Lung (tissue), 12 donors: ENCODE results near the gene MRPL50. TPM values are rescaled to one million over a fixed set of nuclear protein-coding genes. Genes with fewer than 3 reads are reported as not detected.

Experiments used
- ATAC-seq: fragments of 200-7000 bp; cut with Tn5 transposase; one replicate; pipeline ENCODE4 v1.9.1; 2020; ENCODE audit warnings: moderate number of reproducible peaks; ENCODE audit not compliant: insufficient read depth, low FRiP score
- DNase-seq, 3 donors: peaks; one replicate each; pipeline ENCODE4 v3.0.0-alpha.2; 2013 to 2017
- H3K27ac ChIP-seq, 2 donors: one replicate each; pipeline ENCODE4 v1.5.1; 2013; ENCODE audit warnings: mild to moderate bottlenecking in 2 of 2, moderate library complexity in 2 of 2, control low read depth in 1 of 2, inconsistent platforms in 1 of 2, low read depth in 1 of 2, low read length in 1 of 2
- H3K27me3 ChIP-seq, 3 donors: one replicate each; pipeline ENCODE4 v1.5.1; 2013; ENCODE audit warnings: low read length in 2 of 3; ENCODE audit not compliant: control insufficient read depth in 3 of 3, insufficient read depth in 3 of 3
- H3K36me3 ChIP-seq, 4 donors: one replicate each; pipeline ENCODE4 v1.5.1; 2013; ENCODE audit warnings: low read length in 4 of 4, mild to moderate bottlenecking in 1 of 4, moderate library complexity in 1 of 4; ENCODE audit not compliant: control insufficient read depth in 4 of 4, insufficient read depth in 4 of 4
- H3K4me1 ChIP-seq, 5 donors: one replicate each; pipeline ENCODE4 v1.5.1; 2013; ENCODE audit warnings: low read length in 5 of 5, mild to moderate bottlenecking in 2 of 5, moderate library complexity in 1 of 5; ENCODE audit not compliant: control insufficient read depth in 5 of 5, insufficient read depth in 5 of 5
- H3K4me3 ChIP-seq: one replicate; pipeline ENCODE4 v1.5.1; 2013; ENCODE audit warnings: mild to moderate bottlenecking, control low read depth, moderate library complexity
- H3K9ac ChIP-seq, 2 donors: one replicate each; pipeline ENCODE4 v1.5.1; 2013; ENCODE audit warnings: low read length in 2 of 2, control low read depth in 1 of 2; ENCODE audit not compliant: insufficient read depth in 1 of 2
- H3K9me3 ChIP-seq, 4 donors: one replicate each; pipeline ENCODE4 v1.5.1; 2013; ENCODE audit warnings: low read length in 3 of 4, mild to moderate bottlenecking in 1 of 4, moderate library complexity in 1 of 4; ENCODE audit not compliant: control insufficient read depth in 4 of 4, insufficient read depth in 3 of 4
- WGBS, 2 donors: extraction: QIAGEN DNeasy Blood & Tissue Kit; methylation state at CpG; one replicate each; pipeline ENCODE4 v1.1.7; 2013; 5-methylcytosine and 5-hydroxymethylcytosine counted together
- polyA plus RNA-seq, 2 donors: library from polyadenylated mRNA; stranded (reverse); fragments of 200-250 nt; gene quantifications; one replicate each; pipeline ENCODE4 v1.2.1, GENCODE V29; 2013
- total RNA-seq, 2 donors: library from RNA; depleted of rRNA in 1 of 2; stranded (reverse); fragments of >200 nt in 1 of 2; gene quantifications; one replicate each; pipeline ENCODE4 v1.2.1, GENCODE V29; 2014 to 2021
- TF ChIP-seq, protein P1 (sequence below): IDR thresholded peaks from 2 replicates; pipeline ENCODE4 v1.5.1; 2012; ENCODE audit warnings: mild to moderate bottlenecking; ENCODE audit errors: control extremely low read depth, extremely low read depth
- donor health status: control.
- donor health status: control.
- donor health status: Bipolar disorder and iron deficiency.
- donor health status: healthy.
- donor health status: DM: yes; HTN: yes; CAD: no.

Gene MRPL50
- total and polyA plus RNA-seq, 4 donors = 7.9 to 23.0 (median 8.8) TPM

DNA sequence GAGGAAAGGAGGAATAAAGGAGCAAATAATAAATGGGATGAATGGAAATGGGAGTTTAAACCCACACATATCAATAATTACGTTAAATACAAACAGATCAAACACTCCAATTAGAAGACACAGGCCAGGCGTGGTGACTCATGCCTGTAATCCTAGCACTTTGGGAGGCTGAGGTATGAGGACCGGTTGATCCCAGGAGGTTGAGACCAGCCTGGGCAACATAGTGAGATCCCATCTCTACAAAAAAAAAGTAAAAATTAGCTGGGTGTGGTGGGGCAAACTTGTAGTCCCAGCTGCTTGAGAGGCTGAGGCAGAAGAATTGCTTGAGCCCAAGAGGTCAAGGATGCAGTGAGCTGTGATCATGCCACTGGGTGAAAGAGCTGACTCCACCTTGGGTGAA is 17.3 kb downstream of the MRPL50 start:
- no peak for ATAC-seq
- Histone ChIP-seq H3K4me3 (no peak overlapping the region), H3K27ac (no peak overlapping the region), H3K27me3 (no peaks in the 10 kb centered on the region), H3K9me3 (peaks cover 0 to 3% (median 0%) of the 10 kb centered on the region in 4 donors), H3K4me1 (no peaks in the 10 kb centered on the region), H3K36me3 (no peaks in the 10 kb centered on the region), H3K9ac (no peak overlapping the region)
- no peak for DNase-seq
- WGBS, 2 donors = 92 to 95% methylated on average over 3 of the region's 3 CpGs
- TF ChIP-seq, protein P1, sequence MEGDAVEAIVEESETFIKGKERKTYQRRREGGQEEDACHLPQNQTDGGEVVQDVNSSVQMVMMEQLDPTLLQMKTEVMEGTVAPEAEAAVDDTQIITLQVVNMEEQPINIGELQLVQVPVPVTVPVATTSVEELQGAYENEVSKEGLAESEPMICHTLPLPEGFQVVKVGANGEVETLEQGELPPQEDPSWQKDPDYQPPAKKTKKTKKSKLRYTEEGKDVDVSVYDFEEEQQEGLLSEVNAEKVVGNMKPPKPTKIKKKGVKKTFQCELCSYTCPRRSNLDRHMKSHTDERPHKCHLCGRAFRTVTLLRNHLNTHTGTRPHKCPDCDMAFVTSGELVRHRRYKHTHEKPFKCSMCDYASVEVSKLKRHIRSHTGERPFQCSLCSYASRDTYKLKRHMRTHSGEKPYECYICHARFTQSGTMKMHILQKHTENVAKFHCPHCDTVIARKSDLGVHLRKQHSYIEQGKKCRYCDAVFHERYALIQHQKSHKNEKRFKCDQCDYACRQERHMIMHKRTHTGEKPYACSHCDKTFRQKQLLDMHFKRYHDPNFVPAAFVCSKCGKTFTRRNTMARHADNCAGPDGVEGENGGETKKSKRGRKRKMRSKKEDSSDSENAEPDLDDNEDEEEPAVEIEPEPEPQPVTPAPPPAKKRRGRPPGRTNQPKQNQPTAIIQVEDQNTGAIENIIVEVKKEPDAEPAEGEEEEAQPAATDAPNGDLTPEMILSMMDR = no peak

DNA sequence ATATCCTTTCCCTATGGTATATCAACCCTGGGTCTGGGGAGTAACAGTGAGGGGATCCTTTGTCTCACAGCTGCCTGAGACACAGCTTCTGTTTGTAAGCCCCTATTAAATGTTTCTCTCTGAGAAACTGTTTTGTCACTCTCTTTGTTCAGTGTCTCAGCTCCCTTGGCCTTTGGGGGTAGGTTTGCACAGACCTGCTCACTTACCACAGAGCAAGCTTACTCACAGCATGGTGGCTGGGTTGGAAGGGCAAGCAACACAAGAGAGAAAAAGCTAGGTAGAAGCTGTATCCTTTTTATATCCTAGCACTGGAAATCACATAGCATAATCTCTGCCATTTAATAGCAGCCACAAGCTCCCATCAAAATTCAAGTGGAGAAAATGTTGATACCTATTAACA is 18.1 kb downstream of the MRPL50 start:
- Histone ChIP-seq H3K4me3 (no peak overlapping the region), H3K9ac (no peak overlapping the region), H3K27ac (no peak overlapping the region), H3K36me3 (no peaks in the 10 kb centered on the region), H3K4me1 (no peaks in the 10 kb centered on the region), H3K9me3 (peaks cover 0 to 3% (median 0%) of the 10 kb centered on the region in 4 donors), H3K27me3 (no peaks in the 10 kb centered on the region)
- no peak for DNase-seq
- no peak for ATAC-seq
- TF ChIP-seq, protein P1 = no peak

DNA sequence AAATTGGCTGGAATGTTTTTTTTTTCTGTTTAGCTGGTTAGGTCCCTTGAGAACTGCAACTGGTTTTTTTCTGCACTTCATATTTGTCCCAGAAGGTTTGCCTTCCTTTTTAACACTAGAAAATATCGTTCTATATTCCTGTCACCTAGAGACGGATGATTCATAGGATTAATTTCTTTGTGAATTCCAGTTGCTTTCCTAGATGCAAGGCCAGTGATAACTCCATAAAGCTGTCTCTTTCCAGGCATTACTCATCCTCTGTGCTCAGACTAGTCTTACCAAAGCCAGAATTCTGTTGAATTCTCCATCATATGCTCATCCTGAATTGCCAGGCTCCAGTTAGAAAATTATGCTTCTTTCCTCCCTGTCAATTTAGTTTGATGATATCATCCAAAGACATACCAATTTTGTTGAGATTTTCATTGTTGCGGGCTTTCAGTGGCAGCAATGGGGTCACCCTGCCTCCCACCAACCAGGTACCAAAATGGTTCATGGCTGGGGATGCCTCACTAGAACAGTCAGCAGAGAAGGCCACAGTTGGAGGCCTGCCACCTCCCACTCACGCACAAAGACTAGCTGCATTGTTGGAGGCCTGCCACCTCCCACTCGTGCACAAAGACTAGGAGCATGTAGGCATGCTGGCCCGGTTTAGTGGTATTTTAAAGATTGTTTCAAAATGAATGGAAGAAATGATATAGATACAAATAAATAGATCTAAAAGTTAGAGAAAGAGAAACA is 22.1 kb downstream of the MRPL50 start:
- Histone ChIP-seq H3K4me3 (no peak overlapping the region), H3K27ac (no peak overlapping the region), H3K4me1 (peaks cover 0 to 10% (median 0%) of the 10 kb centered on the region in 5 donors), H3K27me3 (no peaks in the 10 kb centered on the region), H3K9ac (no peak overlapping the region), H3K9me3 (peaks cover 0 to 1% (median 0%) of the 10 kb centered on the region in 4 donors), H3K36me3 (no peaks in the 10 kb centered on the region)
- WGBS, 2 donors = 76 to 83% methylated on average over 6 of the region's 6 CpGs
- TF ChIP-seq, protein P1 = no peak
- no peak for DNase-seq
- ATAC-seq = no peak
